Adrenal gland (tissue), 5 donors: ENCODE results near the gene EHMT1.

Source experiments
- POLR2A ChIP-seq, 2 donors: fragments of 450-650 bp; IDR thresholded peaks; one replicate each; pipeline ENCODE4 v1.6.1; 2017; ENCODE audit warnings: antibody characterized with exemption in 2 of 2, mild to moderate bottlenecking in 2 of 2, moderate library complexity in 1 of 2
- TF ChIP-seq, protein P1 (sequence below), 6 experiments: fragments of 450-650 bp in 4 of 6; fragments of 200-600 bp in 2 of 6; sonication (generic) in 1 of 6; IDR thresholded peaks; 1 replicate in 5 of 6; 2 replicates in 1 of 6; pipeline versions ENCODE4 v1.5.1 to v1.8.0; 2016 to 2021; ENCODE audit warnings: antibody characterized with exemption in 6 of 6, mild to moderate bottlenecking in 2 of 6, moderate library complexity in 1 of 6
- donor health status: DM: no; HTN: no; CAD: no.

DNA sequence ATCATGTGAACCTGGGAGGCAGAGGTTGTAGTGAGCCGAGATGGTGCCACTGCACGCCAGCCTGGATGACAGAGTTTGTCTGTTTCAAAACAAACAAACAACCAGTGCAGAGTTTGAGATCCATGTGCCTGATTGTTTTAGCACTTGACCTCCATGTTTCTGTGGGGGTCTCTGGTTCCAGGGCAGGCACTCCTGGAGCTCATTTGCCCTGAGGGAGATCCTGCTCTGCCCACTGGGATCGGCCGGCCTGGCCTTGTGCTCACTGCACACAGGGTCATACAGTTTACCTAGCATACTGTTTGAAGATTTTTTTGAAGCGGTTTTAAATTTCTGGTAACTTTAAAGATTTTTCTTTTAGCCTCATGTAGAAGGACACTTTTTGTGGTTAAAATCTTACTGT, 78.4 kb downstream of the EHMT1 start:
- TF ChIP-seq, protein P1, sequence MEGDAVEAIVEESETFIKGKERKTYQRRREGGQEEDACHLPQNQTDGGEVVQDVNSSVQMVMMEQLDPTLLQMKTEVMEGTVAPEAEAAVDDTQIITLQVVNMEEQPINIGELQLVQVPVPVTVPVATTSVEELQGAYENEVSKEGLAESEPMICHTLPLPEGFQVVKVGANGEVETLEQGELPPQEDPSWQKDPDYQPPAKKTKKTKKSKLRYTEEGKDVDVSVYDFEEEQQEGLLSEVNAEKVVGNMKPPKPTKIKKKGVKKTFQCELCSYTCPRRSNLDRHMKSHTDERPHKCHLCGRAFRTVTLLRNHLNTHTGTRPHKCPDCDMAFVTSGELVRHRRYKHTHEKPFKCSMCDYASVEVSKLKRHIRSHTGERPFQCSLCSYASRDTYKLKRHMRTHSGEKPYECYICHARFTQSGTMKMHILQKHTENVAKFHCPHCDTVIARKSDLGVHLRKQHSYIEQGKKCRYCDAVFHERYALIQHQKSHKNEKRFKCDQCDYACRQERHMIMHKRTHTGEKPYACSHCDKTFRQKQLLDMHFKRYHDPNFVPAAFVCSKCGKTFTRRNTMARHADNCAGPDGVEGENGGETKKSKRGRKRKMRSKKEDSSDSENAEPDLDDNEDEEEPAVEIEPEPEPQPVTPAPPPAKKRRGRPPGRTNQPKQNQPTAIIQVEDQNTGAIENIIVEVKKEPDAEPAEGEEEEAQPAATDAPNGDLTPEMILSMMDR (IDR thresholded peaks at IDR 0.05): no peak
- TF ChIP-seq POLR2A (IDR thresholded peaks at IDR 0.05): no peak
